HEK293T (cell line): ENCODE measurements around the gene CAPN2.

Experiments used
- ARNT ChIP-seq: fragments of 450-650 bp; IDR thresholded peaks from 2 replicates; pipeline ENCODE4 v1.6.1; 2017; ENCODE audit warnings: mild to moderate bottlenecking
- FOXA1 ChIP-seq: fragments of 450-650 bp; IDR thresholded peaks from 2 replicates; pipeline ENCODE4 v1.6.1; 2016; ENCODE audit warnings: mild to moderate bottlenecking
- FOXM1 ChIP-seq: fragments of 450-650 bp; IDR thresholded peaks from 2 replicates; pipeline ENCODE4 v1.6.1; 2017; ENCODE audit warnings: mild to moderate bottlenecking, borderline replicate concordance
- LEF1 ChIP-seq: fragments of 450-650 bp; IDR thresholded peaks from 2 replicates; pipeline ENCODE4 v1.6.1; 2017; ENCODE audit warnings: mild to moderate bottlenecking, borderline replicate concordance
- NFRKB ChIP-seq: fragments of 450-650 bp; IDR thresholded peaks from 2 replicates; pipeline ENCODE4 v1.6.1; 2016; ENCODE audit warnings: mild to moderate bottlenecking, moderate library complexity
- SUZ12 ChIP-seq: fragments of 450-650 bp; IDR thresholded peaks from 2 replicates; pipeline ENCODE4 v1.6.1; 2016; ENCODE audit warnings: mild to moderate bottlenecking
- ZNF384 ChIP-seq: fragments of 450-650 bp; IDR thresholded peaks from 2 replicates; pipeline ENCODE4 v1.6.1; 2016

DNA sequence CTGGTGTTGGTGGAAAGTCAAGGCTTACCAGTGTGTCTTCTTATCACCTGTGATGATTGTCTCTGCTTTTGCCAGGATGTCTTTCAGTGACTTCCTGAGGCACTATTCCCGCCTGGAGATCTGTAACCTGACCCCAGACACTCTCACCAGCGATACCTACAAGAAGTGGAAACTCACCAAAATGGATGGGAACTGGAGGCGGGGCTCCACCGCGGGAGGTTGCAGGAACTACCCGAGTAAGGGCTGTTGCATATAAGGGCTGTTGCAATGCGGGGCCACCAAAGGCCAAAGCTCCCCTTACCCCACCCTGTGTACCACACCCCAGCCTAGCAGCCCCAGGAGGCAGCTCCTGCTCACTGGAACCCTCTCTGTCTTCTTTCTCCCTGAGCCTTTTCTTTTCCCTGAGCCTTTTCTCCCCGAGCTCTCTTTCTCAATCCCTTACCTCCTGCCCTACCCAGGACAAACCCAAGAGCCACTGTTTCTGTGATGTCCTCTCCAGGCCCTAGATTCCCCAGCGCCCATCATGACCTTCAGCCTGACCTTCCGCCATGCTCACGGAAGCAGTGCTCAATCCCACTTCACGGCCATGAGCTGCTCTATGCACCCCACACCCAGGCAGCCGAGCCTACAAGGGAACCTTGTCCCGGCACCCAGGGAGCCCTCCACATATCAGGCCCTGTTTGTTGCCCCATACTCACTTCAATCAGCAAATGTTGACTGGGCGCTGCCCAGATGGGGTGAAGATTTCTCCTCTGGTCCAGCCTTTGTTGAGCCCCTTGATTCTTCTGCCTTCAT, 40.6 kb downstream of the CAPN2 start:
- TF ChIP-seq ZNF384 (no peak), LEF1 (no peak), ARNT (no peak), FOXA1 (no peak), FOXM1 (no peak), NFRKB (no peak), SUZ12 (no peak)
